Measurements from ENCODE around the gene GALNTL6. TPM values are rescaled to one million over a fixed set of nuclear protein-coding genes. Genes with fewer than 3 reads are reported as not detected.

GALNTL6 gene
- total and polyA plus RNA-seq, 9 of the 15 experiments (the other 6 are each of a cell fraction or from before 2014, with no cell fraction given): 0.18 to 0.50 (median 0.29) TPM

DNA sequence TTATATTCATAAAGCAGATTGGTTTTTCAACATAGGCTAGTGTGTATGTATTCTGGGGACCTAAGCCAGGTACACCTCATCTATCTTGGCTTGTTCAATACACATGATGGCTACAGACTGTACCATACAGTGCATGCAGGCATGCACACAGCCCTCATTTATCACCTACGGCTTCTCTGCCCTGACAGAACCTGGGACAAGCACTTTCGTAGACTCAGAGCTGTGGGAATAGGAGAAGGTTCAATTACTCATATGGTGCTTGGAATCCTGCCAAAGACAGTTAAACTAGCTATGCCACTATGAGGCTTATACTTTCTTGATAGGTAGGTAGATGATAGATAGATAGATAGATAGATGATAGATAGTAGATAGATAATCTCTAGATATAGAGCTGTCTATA lies 457.2 kb downstream of the GALNTL6 start:
- no peaks in the 10 kb centered on the region for H3K27me3 ChIP-seq (ENCODE audit: control insufficient read depth in 2 of 2, insufficient read depth in 2 of 2, low read length in 2 of 2)
- H3K4me3 ChIP-seq: no peak overlapping the region
- H4K20me1 ChIP-seq (replicated peaks; ENCODE audit: control insufficient read depth, insufficient read depth, low read length): no peaks in the 10 kb centered on the region
- CTCF ChIA-PET (ENCODE audit: low intra/inter-chr PET ratio): no interaction called here
- WGBS (ENCODE audit: insufficient coverage, low coverage, missing lambda C conversion rate): 5% methylated on average over 2 of the region's 2 CpGs
- DNase-seq (ENCODE audit: extremely low read depth in 1 of 4, low spot score in 3 of 4) (no peak), ATAC-seq (no peak), FAIRE-seq (no peak)
- intact Hi-C loops (cut with micrococcal nuclease) (no loop called here), in situ Hi-C loops (cut with MboI) (no loop called here)
- H3K9me1 ChIP-seq (ENCODE audit: control insufficient read depth, insufficient read depth, low read length): no peaks in the 10 kb centered on the region
- H3K9ac ChIP-seq (ENCODE audit: insufficient read depth in 1 of 2, low read depth in 2 of 2, low read length in 2 of 2): no peak overlapping the region
- H3K4me1 ChIP-seq (replicated peaks in 1 of 2; ENCODE audit: control insufficient read depth in 2 of 2, insufficient read depth in 2 of 2, low read length in 2 of 2): no peaks in the 10 kb centered on the region
- H3K79me2 ChIP-seq (ENCODE audit: control insufficient read depth, insufficient read depth, low read length): no peaks in the 10 kb centered on the region
- H2AFZ ChIP-seq (ENCODE audit: low read depth, low read length): no peak overlapping the region
- no peak overlapping the region for H3K27ac ChIP-seq (ENCODE audit: extremely low read depth, low read depth, low read length)
- H3K9me3 ChIP-seq (replicated peaks; ENCODE audit: control insufficient read depth, insufficient read depth, low read depth, low read length): no peaks in the 10 kb centered on the region
- no peaks in the 10 kb centered on the region for H3K36me3 ChIP-seq (ENCODE audit: control insufficient read depth, insufficient read depth, low read length)
- TF ChIP-seq CCNT2 (IDR thresholded peaks at IDR 0.05; ENCODE audit: borderline replicate concordance, extremely low read depth, insufficient read length, low read depth, low read length) (no peak), BRD4 (IDR thresholded peaks at IDR 0.05) (no peak), HNRNPH1 (optimal IDR thresholded peaks at IDR 0.05; ENCODE audit: low read depth, low read length) (no peak), TAF7 (tag; IDR thresholded peaks at IDR 0.05) (no peak), ZNF57 (CRISPR knock-in tag; IDR thresholded peaks at IDR 0.05) (no peak), JUND (IDR thresholded peaks at IDR 0.05; ENCODE audit: borderline replicate concordance, low read depth, low read length) (no peak), JUND (tag; IDR thresholded peaks at IDR 0.05; ENCODE audit: borderline replicate concordance, low read depth, low read length) (no peak), RBM14 (IDR thresholded peaks at IDR 0.05; ENCODE audit: borderline replicate concordance, insufficient read depth, low read depth, low read length) (no peak), KAT8 (IDR thresholded peaks at IDR 0.05; ENCODE audit: low read depth) (no peak), MYC (IDR thresholded peaks at IDR 0.05; ENCODE audit: low read depth, low read length) (no peak), MYC (CRISPR knock-in tag; IDR thresholded peaks at IDR 0.05; ENCODE audit: borderline replicate concordance, low read depth) (no peak), CHCHD3 (CRISPR knock-in tag; IDR thresholded peaks at IDR 0.05) (no peak)
- TF ChIP-seq, protein P1, sequence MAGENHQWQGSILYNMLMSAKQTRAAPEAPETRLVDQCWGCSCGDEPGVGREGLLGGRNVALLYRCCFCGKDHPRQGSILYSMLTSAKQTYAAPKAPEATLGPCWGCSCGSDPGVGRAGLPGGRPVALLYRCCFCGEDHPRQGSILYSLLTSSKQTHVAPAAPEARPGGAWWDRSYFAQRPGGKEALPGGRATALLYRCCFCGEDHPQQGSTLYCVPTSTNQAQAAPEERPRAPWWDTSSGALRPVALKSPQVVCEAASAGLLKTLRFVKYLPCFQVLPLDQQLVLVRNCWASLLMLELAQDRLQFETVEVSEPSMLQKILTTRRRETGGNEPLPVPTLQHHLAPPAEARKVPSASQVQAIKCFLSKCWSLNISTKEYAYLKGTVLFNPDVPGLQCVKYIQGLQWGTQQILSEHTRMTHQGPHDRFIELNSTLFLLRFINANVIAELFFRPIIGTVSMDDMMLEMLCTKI (IDR thresholded peaks at IDR 0.05; ENCODE audit: partially characterized antibody): no peak
- TF ChIP-seq, protein P2, sequence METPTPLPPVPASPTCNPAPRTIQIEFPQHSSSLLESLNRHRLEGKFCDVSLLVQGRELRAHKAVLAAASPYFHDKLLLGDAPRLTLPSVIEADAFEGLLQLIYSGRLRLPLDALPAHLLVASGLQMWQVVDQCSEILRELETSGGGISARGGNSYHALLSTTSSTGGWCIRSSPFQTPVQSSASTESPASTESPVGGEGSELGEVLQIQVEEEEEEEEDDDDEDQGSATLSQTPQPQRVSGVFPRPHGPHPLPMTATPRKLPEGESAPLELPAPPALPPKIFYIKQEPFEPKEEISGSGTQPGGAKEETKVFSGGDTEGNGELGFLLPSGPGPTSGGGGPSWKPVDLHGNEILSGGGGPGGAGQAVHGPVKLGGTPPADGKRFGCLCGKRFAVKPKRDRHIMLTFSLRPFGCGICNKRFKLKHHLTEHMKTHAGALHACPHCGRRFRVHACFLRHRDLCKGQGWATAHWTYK (CRISPR knock-in tag; IDR thresholded peaks at IDR 0.05): no peak
- POLR2A ChIA-PET: no interaction called here
- no peak overlapping the region for H3K4me2 ChIP-seq (ENCODE audit: insufficient read depth, low read length)
- BruUV-seq (replicated peaks): no TSS peak

Data from K562 (cell line).